Measurements from ENCODE around the gene POGK.

POGK gene

DNA sequence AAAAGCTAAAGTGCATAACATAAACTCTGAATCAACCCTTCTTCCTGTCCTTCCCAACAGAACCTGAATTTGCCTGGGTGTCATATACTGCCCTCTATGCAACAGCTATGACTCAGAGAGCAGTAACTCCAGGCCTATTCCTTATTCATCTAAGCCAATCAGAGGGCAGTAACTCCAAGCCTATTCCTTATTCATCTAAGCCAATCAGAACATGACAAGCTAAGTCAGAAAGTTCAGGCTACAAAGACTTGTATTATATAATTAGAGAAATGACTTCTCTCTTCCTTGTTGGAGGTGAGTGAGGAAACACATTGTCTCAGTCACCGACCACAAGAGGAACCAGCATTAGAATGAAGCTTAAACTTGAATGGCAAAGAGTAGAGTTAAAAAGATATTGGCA, 63.0 kb downstream of the POGK start:
- DNase-seq (ENCODE audit: low read depth): no peak

DNA sequence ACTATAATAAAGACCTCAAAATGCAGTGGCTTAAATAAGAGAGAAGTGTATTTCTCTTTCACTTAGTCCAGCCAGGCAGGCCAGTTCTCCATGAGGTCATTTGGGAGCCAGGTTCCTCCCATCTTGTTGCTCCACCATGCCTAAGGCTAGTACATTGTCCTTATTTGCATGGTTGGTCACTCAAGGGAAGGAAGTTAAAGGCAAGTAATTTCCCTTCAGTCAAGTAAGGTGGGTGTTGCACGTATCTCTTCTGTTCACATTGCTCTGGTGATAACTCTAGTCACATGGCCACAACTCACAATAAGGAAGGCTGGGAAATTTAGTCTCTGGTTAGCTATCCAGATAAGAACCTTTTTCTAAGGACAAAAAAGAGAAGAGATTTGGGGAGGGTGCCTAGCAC, 64.0 kb downstream of the POGK start:
- no peak for DNase-seq (ENCODE audit: low read depth)

DNA sequence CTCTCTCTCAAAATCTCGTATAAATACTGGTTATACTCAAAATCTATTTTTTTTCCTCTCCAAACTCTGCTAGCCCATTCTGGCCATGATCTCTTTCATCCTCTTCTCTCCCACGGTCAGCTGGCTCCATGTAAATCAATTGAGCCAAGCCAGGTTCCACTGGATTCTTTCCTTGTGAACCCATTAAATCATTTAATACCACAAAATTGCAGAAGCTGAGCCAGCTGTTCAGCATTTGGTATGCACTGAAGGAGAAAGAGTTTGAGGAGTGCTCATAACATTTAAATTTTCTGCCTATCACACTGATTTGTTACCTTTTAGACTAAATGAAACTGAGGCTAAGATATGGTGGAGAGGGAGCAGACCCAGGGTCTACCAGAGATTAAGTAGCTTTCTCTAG, 65.9 kb downstream of the POGK start:
- DNase-seq (ENCODE audit: low read depth): no peak

DNA sequence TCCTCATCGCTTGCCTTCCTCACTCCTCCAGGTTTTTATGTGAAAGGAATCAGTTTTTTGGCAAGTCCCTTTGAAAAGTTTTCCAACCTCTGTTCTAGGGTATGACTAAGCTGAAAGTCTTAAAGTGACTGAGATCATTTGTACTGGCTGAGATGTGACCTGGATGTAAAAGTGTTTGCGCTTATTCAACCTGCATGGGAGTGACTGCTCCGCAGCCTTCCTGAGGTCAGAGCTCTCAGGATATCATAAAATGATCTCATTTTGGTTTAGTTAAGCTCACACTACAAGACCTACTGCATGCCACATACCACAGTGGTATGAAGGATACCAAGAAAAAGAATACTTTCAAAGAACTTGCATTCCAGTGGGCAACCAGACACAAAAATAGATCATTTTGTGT, 66.6 kb downstream of the POGK start:
- no peak for DNase-seq (ENCODE audit: low read depth)

Data from stimulated activated CD8-positive, alpha-beta memory T cell treated with anti-CD3 and anti-CD28 coated beads, Interleukin-7, amount 100 ng/mL, for 24 hours (primary cell).